Mesothelial cell of epicardium (in vitro differentiated cells): ENCODE results near the gene XPNPEP3. TPM values are rescaled to one million over a fixed set of nuclear protein-coding genes. Genes with fewer than 3 reads are reported as not detected.
A peak's percentile ranks its signal among the peaks of the same experiment; 100 is the strongest.
"Not testable (repeated sequence)": the region's sequence is repeated elsewhere in the genome, so short reads cannot be mapped to it uniquely, and the experiment has no call there.

Experiments
- DNase-seq, 2 experiments: peaks; one replicate each; pipeline ENCODE4 v3.0.0; 2021; ENCODE audit warnings: low spot score in 2 of 2; ENCODE audit not compliant: unreplicated experiment in 2 of 2
- H3K27ac Mint-ChIP-seq: 2 replicates; pipeline ENCODE4 v1.8.0; 2021; ENCODE audit warnings: mixed read lengths
- H3K27me3 Mint-ChIP-seq: 2 replicates; pipeline ENCODE4 v1.8.0; 2021; ENCODE audit warnings: low read depth, mixed read lengths
- H3K36me3 Mint-ChIP-seq: 2 replicates; pipeline ENCODE4 v1.8.0; 2021; ENCODE audit warnings: mixed read lengths
- H3K4me1 Mint-ChIP-seq: 2 replicates; pipeline ENCODE4 v1.8.0; 2021; ENCODE audit warnings: mixed read lengths
- H3K4me3 Mint-ChIP-seq: 2 replicates; pipeline ENCODE4 v1.8.0; 2021; ENCODE audit warnings: mild to moderate bottlenecking, moderate library complexity, mixed read lengths
- H3K9me3 Mint-ChIP-seq: 2 replicates; pipeline ENCODE4 v1.8.0; 2021; ENCODE audit warnings: mixed read lengths
- CTCF ChIP-seq: fragments of 200-600 bp; sonication (generic); IDR thresholded peaks from one replicate; pipeline ENCODE4 v1.5.0; 2021; ENCODE audit warnings: antibody characterized with exemption; ENCODE audit not compliant: unreplicated experiment
- total RNA-seq: library from RNA; stranded (reverse); gene quantifications from 3 replicates; pipeline ENCODE4 v1.2.1, GENCODE V29; 2021

The XPNPEP3 gene
- total RNA-seq, 1 donor from 2014 or later: 21.2 TPM

GRCh38 chr22:40818747-40819598 is 38.0 kb upstream of the XPNPEP3 start, which contains the start of gene SLC25A17:
SLC25A17 (minus strand) TSS chr22:40819346; CDS start chr22:40819248, 98 bp downstream.
- Mint-ChIP-seq H3K9me3 (no peaks in the 10 kb centered on the region), H3K36me3 (peaks cover 22% of the 10 kb centered on the region), H3K27ac (peak within 1 kb of the TSS; percentile 96), H3K4me1 (peaks cover 26% of the 10 kb centered on the region), H3K27me3 (no peaks in the 10 kb centered on the region), H3K4me3 (peak within 1 kb of the TSS; percentile 95)
- DNase-seq: peak; percentile 83 to 86
- TF ChIP-seq CTCF: no peak

- TF ChIP-seq CTCF: no peak
- no peaks in the 10 kb centered on the region for H3K9me3 Mint-ChIP-seq
- no peaks in the 10 kb centered on the region for H3K27me3 Mint-ChIP-seq
- peaks cover 16% of the 10 kb centered on the region for H3K36me3 Mint-ChIP-seq
- H3K27ac Mint-ChIP-seq: peak overlapping the region; percentile 96
- peaks cover 26% of the 10 kb centered on the region for H3K4me1 Mint-ChIP-seq
- no peak for DNase-seq
- peak overlapping the region; percentile 95 for H3K4me3 Mint-ChIP-seq
Observed at GRCh38 chr22:40819599-40820140, 37.3 kb upstream of the XPNPEP3 start.

- peak overlapping the region; percentile 19 for H3K27ac Mint-ChIP-seq
- no peaks in the 10 kb centered on the region for H3K27me3 Mint-ChIP-seq
- peaks cover 11% of the 10 kb centered on the region for H3K36me3 Mint-ChIP-seq
- DNase-seq: no peak
- TF ChIP-seq CTCF: no peak
- no peak overlapping the region for H3K4me3 Mint-ChIP-seq
- H3K9me3 Mint-ChIP-seq: no peaks in the 10 kb centered on the region
- peaks cover 20% of the 10 kb centered on the region for H3K4me1 Mint-ChIP-seq
Observed at GRCh38 chr22:40823426-40823825, 33.5 kb upstream of the XPNPEP3 start.

- not testable (repeated sequence) for DNase-seq, H3K27me3 Mint-ChIP-seq, H3K4me3 Mint-ChIP-seq, H3K4me1 Mint-ChIP-seq, H3K9me3 Mint-ChIP-seq
- H3K27ac Mint-ChIP-seq: peak overlapping the region; percentile 79
- peaks cover 25% of the 10 kb centered on the region for H3K36me3 Mint-ChIP-seq
Observed at GRCh38 chr22:40826292-40826691, 30.7 kb upstream of the XPNPEP3 start.

- TF ChIP-seq CTCF: no peak
- H3K27me3 Mint-ChIP-seq: no peaks in the 10 kb centered on the region
- H3K36me3 Mint-ChIP-seq: peaks cover 27% of the 10 kb centered on the region
- no peak for DNase-seq
- peak overlapping the region; percentile 79 for H3K27ac Mint-ChIP-seq
- H3K4me3 Mint-ChIP-seq: no peak overlapping the region
- H3K9me3 Mint-ChIP-seq: no peaks in the 10 kb centered on the region
- peaks cover 9% of the 10 kb centered on the region for H3K4me1 Mint-ChIP-seq
Observed at GRCh38 chr22:40826984-40827741, 29.8 kb upstream of the XPNPEP3 start.
